HepG2 (cell line): ENCODE measurements around the gene CD68. TPM values are rescaled to one million over a fixed set of nuclear protein-coding genes. Genes with fewer than 3 reads are reported as not detected.
A peak's percentile ranks its signal among the peaks of the same experiment; 100 is the strongest.

Experiments
- BRF2 ChIP-seq: sonication (generic); formaldehyde crosslinking; IDR thresholded peaks from 2 replicates; pipeline ENCODE4 v1.8.1; 2022; ENCODE audit warnings: mild to moderate bottlenecking, missing genetic modification reagents
- CENPT ChIP-seq: sonication (generic); formaldehyde crosslinking; IDR thresholded peaks from 2 replicates; pipeline ENCODE4 v1.8.0; 2022; ENCODE audit warnings: low read depth, mild to moderate bottlenecking, moderate library complexity, missing genetic modification reagents
- FIP1L1 ChIP-seq: fragments of 200-400 bp; formaldehyde crosslinking; IDR thresholded peaks from 2 replicates; pipeline ENCODE4 v1.6.1; 2018; ENCODE audit warnings: low read depth, mild to moderate bottlenecking, low read length, moderate library complexity, borderline replicate concordance; ENCODE audit not compliant: insufficient read depth
- FOSL2 ChIP-seq: sonication (generic); formaldehyde crosslinking; IDR thresholded peaks from 2 replicates; pipeline ENCODE4 v1.4.0; 2020; ENCODE audit warnings: missing genetic modification reagents
- FOXK2 ChIP-seq: fragments of 450-650 bp; IDR thresholded peaks from 2 replicates; pipeline ENCODE4 v1.6.1; 2016
- HDAC1 ChIP-seq: sonication (generic); formaldehyde crosslinking; IDR thresholded peaks from 2 replicates; pipeline ENCODE4 v1.5.1; 2020; ENCODE audit warnings: mild to moderate bottlenecking, missing genetic modification reagents
- JUND ChIP-seq: sonication (generic); formaldehyde crosslinking; IDR thresholded peaks from 2 replicates; pipeline ENCODE4 v1.8.0; 2022; ENCODE audit warnings: mild to moderate bottlenecking, missing genetic modification reagents
- KAT7 ChIP-seq: IDR thresholded peaks from 2 replicates; pipeline ENCODE4 v1.6.1; 2018; ENCODE audit warnings: borderline replicate concordance, missing compliant biosample characterization
- LBX2 ChIP-seq: sonication (generic); formaldehyde crosslinking; IDR thresholded peaks from 2 replicates; pipeline ENCODE4 v1.5.0; 2020; ENCODE audit warnings: missing genetic modification reagents, mild to moderate bottlenecking, borderline replicate concordance
- MNT ChIP-seq: fragments of 450-650 bp; IDR thresholded peaks from 2 replicates; pipeline ENCODE4 v1.6.1; 2016
- MTA1 ChIP-seq: sonication (generic); formaldehyde crosslinking; IDR thresholded peaks from 2 replicates; pipeline ENCODE4 v1.4.0; 2020; ENCODE audit warnings: missing genetic modification reagents, mild to moderate bottlenecking, borderline replicate concordance
- NKX3-1 ChIP-seq: sonication (generic); formaldehyde crosslinking; IDR thresholded peaks from 2 replicates; pipeline ENCODE4 v1.5.0; 2020; ENCODE audit warnings: missing genetic modification reagents
- PAXIP1 ChIP-seq: sonication (generic); formaldehyde crosslinking; conservative IDR thresholded peaks from 2 replicates; pipeline ENCODE4 v1.4.0; 2020; ENCODE audit warnings: mild to moderate bottlenecking, missing genetic modification reagents, moderate library complexity
- PHF20 ChIP-seq: sonication (generic); formaldehyde crosslinking; IDR thresholded peaks from 2 replicates; pipeline ENCODE4 v1.5.0; 2020; ENCODE audit warnings: mild to moderate bottlenecking, missing genetic modification reagents
- SMAD9 ChIP-seq: sonication (generic); formaldehyde crosslinking; IDR thresholded peaks from 2 replicates; pipeline ENCODE4 v1.5.1; 2020; ENCODE audit warnings: mild to moderate bottlenecking, missing genetic modification reagents
- SP2 ChIP-seq: sonication (generic); formaldehyde crosslinking; IDR thresholded peaks from 2 replicates; pipeline ENCODE4 v1.5.1; 2020; ENCODE audit warnings: mild to moderate bottlenecking, missing genetic modification reagents
- SUZ12 ChIP-seq: fragments of 150-350 bp; IDR thresholded peaks from 2 replicates; pipeline ENCODE4 v1.6.1; 2014; ENCODE audit warnings: low read depth, low read length
- ZEB1 ChIP-seq: IDR thresholded peaks from 2 replicates; pipeline ENCODE4 v1.6.1; 2012; ENCODE audit warnings: mild to moderate bottlenecking, low read depth, inconsistent platforms; ENCODE audit not compliant: insufficient replicate concordance
- ZNF562 ChIP-seq: sonication (generic); formaldehyde crosslinking; IDR thresholded peaks from 2 replicates; pipeline ENCODE4 v1.8.0; 2022; ENCODE audit warnings: missing genetic modification reagents, borderline replicate concordance
- polyA plus RNA-seq, 8 experiments: library from polyadenylated mRNA; depleted of rRNA in 3 of 8; stranded (reverse) in 7 of 8; unstranded in 1 of 8; fragments of >200 nt; fragmentation: Illumina TruSeq in 4 of 8; extraction: Trizol in 4 of 8; gene quantifications; 2 replicates each; pipeline versions ENCODE4 v1.2.1 to v1.2.3, GENCODE V29; 2011 to 2016; ENCODE audit warnings: low read depth in 4 of 8, missing spikeins in 1 of 8, mixed read lengths in 1 of 8; ENCODE audit not compliant: insufficient read depth in 1 of 8
- total RNA-seq, 5 experiments: library from RNA; depleted of rRNA; stranded (reverse); fragments of >200 nt; fragmentation: Illumina TruSeq; extraction: Trizol; gene quantifications; 2 replicates each; pipeline ENCODE4 v1.2.3, GENCODE V29; 2016; ENCODE audit warnings: low read depth in 1 of 5

CD68 gene
- total and polyA plus RNA-seq, 2 of the 13 experiments (the other 11 are each of a cell fraction or from before 2014, with no cell fraction given) = 10.3 to 104 TPM

- TF ChIP-seq MNT (peak; percentile 71), MTA1 (CRISPR knock-in tag) (no peak), LBX2 (CRISPR knock-in tag) (no peak), CENPT (no peak; the same call in 1 of the 2 replicates), KAT7 (CRISPR knock-in tag) (peak; percentile 83; the same call in 1 of the 2 replicates), FOSL2 (CRISPR knock-in tag) (peak; percentile 39; the same call in 1 of the 2 replicates), SP2 (CRISPR knock-in tag) (no peak; the same call in 1 of the 2 replicates), NKX3-1 (CRISPR knock-in tag) (peak; percentile 60; the same call in 1 of the 2 replicates), SUZ12 (no peak), ZEB1 (no peak), BRF2 (CRISPR knock-in tag) (no peak), JUND (CRISPR knock-in tag) (peak; percentile 73), PHF20 (CRISPR knock-in tag) (0 out of 2 replicates have a peak, but pooled peaks have one; percentile 38), SMAD9 (CRISPR knock-in tag) (no peak), FOXK2 (no peak), PAXIP1 (peak; percentile 75), ZNF562 (no peak), FIP1L1 (no peak), HDAC1 (CRISPR knock-in tag) (peak; percentile 83)
Observed at GRCh38 chr17:7573324-7574080, 5.9 kb upstream of the CD68 start (continued).
